Activated T-cell treated with anti-CD3 and anti-CD28 coated beads, Interleukin-2, amount 50 U/mL, for 1 hour (primary cell): ENCODE results near the gene FAM171A1.
"Not testable (repeated sequence)": the region's sequence is repeated elsewhere in the genome, so short reads cannot be mapped to it uniquely, and the experiment has no call there.

Experiments
- DNase-seq: peaks from one replicate; pipeline ENCODE4 v3.0.0-alpha.2; 2020

FAM171A1 gene

GRCh38 chr10:15276039-15276438, 95.0 kb downstream of the FAM171A1 start:
- not testable (repeated sequence) for DNase-seq

GRCh38 chr10:15269838-15270237, 101.3 kb downstream of the FAM171A1 start:
- DNase-seq, result not testable (repeated sequence)

- DNase-seq, result no peak
Observed at GRCh38 chr10:15267496-15267895, 103.6 kb downstream of the FAM171A1 start.

- DNase-seq, result no peak
Observed at GRCh38 chr10:15266117-15266516, 105.0 kb downstream of the FAM171A1 start.

- DNase-seq, result no peak
Observed at GRCh38 chr10:15265558-15265957, 105.5 kb downstream of the FAM171A1 start.

DNA sequence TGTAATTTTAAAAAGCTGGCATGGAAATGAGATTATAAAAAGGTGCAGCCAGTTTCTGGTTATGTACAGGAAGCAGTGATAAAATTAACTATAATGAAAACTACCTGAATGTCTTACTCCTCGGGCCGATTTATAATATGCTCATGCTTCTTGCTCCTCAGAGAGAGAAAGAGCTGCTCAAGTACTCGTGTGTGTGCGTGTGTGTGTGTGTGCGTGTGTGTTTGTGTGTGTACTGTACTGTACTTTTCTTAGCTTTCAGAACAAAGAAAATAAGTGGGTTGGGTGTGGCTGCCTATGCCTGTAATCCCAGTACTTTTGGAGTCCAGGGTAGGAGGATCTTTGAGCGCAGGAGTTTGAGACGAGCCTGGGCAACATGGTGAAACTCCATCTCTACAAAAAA, 106.0 kb downstream of the FAM171A1 start:
- DNase-seq, result no peak

DNA sequence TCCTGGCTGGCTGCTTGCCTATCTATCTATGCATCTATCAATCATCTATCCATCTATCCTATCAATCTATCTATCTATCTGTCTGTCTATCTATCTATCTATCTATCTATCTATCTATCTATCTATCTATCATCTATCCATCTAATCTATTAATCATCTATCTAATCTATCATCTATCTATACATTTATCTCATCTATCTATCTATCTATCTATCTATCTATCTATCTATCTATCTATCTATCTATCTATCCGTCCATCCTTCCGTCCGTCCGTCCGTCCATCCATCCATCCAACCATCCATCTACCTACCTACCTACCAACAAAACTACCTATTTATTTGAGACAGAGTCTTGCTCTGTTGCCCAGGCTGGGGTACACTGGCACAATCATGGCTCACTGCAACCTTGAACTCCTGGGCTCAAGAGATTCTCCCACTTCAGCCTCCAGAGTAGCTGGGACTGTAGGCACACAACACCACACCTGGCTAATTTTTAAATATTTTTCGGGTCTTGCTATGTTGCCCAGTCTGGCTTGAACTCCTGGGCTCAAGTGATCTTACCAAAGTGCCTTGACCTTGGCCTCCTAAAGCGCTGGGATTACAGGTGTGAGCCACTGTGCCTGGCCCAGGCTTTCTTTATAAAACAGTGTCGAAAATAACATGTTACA, 107.3 kb downstream of the FAM171A1 start:
- DNase-seq, result no peak

DNA sequence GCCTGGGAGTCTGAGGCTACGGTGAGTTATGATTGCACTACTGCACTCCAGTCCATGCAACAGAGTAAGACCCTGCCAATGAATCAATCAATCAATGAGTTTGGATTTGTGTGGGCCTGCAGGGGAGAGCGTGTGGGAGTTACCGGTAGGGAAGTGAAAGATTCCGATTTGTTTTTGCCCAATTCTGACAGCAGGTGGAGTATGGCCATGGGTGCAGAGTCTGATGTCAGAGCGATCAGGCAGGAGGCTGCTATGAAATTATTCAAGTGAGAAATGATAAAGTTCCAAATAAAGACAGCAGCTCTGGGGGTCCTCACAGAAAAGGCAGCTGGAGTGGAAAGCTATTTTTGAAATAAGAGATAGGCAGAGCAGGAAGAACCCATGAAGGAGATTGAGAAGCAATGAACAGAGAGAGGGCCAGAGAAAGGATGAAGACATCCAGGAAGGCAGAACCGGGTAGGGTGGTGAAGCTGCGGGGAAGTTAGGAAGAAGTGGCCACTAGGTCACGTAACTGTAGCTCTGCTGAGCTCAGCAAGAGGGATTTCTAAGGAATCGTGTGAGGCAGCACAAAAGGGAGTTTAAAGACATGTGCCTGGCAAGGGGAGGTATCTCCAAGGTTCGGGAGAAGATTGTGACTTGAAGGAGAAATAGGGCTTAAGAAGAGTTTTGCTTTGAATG, 108.9 kb downstream of the FAM171A1 start:
- no peak for DNase-seq

DNA sequence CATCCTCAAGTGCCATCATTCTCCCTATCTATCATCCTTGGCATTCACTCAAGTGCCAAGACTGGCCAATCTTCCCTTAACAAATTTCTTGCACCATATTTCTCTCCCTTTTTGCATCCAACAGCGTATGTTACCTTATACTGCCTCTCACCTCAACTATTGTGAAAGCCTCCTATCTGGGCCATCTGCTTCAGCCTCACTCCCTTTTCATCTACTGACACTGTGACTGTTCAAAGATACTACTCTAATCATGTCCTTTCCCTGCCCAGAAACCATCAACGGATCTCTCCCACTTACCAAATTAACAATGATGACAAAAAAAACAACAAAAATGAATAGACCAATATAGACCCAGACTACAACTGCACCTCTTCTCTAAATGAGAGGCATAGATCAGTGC, 112.0 kb downstream of the FAM171A1 start:
- DNase-seq, result no peak

DNA sequence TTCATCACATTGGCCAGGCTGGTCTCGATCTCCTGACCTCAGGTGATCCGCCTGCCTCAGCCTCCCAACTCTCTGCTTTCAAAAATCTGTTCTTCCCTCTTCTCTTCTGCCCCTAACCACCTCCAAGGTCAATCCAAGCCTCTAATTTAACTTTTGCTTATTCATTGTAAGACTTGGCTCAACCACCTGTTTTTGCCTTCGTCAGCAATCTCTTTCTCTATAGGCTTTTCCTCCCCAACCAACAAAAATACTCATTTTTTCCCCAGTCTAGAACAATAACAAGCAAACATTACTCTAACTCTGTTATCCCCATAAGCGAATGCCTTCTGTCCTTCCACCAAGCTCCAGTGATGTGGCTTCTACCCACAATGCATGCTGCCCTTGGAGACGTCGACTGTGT, 112.8 kb downstream of the FAM171A1 start:
- DNase-seq, result no peak

- DNase-seq, result no peak
Observed at GRCh38 chr10:15255961-15256360, 115.1 kb downstream of the FAM171A1 start.

- DNase-seq, result peak; percentile 22
Observed at GRCh38 chr10:15254808-15255648, 116.1 kb downstream of the FAM171A1 start.

DNA sequence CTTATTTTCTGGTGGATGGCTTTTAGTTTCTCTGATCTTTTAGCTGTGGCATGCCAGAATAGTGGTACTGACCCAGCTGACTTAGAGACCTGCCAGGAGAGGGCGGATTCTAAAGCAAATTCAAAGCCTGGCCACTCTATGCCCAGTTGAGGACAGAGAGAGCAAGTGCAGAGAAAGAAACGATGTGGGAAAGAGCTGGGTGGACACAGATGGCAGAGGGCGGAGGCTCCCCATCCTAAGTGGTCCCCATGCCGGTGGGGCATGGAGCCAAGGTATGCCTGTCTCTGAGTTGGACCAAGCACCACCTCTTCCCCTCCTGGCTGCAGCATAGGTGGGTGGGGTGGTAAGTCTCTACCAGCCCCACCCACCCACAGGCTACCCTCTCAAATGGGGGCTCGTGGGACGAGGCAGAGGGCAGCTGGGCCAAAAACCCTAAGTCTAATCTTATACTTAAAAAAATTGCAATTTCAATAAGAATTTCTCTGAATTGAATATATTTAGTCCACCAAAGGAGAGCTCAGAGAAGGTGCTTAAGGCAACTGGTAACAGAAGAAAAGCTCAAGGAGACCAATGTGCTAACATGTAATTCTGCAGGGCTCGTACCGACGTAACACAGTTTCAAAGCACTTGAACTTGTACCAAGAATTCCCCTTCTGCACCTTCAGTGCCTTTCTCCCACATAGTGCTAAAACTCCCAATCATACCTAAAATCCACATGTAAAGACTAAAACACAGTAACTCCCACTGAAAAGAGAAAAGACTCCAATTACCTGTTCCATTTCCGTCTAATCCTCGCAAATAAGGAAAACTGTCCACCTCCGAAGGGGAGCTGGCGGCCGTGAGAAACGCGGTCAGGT, 116.9 kb downstream of the FAM171A1 start:
- no peak for DNase-seq

GRCh38 chr10:15252396-15252795, 118.7 kb downstream of the FAM171A1 start:
- DNase-seq, result no peak

DNA sequence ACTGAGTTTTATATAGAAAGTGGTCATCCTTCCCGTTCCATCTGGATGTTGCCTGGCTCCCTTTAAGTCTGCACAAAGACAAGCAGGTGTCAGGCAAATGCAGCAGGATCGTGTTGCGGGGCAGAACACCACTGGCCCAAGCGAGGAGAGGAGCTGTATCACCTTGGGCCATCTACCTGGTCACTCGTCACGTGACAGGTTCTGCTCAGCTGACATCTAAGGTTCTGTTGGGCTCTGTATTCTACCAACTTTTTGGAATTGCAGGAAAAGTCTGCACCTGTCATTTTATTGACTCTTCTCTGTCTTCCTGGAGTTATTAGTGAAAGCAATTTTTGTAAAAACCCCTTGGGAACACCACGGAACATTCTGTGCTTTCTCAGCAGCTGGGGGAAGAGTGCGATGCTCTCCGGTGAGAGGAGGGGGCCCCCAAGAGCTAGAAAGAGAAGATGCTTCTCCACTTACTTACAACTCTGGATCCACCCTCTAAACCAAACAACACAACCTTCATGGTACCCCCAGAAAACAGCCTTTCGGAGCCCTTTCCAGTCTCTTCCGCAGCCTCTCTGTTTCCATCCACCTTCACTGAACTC, 119.2 kb downstream of the FAM171A1 start:
- no peak for DNase-seq

DNA sequence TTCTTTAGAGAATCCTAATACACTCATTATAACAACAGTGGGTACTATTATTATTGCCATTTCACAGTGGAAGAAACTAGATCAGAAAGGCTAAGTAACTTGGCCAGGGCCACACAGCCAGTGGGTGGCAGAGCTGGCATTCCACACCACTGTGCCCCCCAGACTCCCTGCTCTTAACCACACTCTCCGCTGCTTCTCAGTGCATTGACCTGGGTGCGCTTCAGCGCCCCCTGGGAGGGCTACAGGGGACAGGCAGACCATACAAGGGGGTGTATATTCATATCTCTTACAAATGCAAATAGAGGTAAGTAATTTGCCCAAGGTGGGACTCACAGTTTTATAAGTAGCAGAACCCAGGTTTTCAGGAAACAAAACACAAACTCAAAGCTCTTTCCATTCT, 125.6 kb downstream of the FAM171A1 start:
- DNase-seq, result peak; percentile 23

DNA sequence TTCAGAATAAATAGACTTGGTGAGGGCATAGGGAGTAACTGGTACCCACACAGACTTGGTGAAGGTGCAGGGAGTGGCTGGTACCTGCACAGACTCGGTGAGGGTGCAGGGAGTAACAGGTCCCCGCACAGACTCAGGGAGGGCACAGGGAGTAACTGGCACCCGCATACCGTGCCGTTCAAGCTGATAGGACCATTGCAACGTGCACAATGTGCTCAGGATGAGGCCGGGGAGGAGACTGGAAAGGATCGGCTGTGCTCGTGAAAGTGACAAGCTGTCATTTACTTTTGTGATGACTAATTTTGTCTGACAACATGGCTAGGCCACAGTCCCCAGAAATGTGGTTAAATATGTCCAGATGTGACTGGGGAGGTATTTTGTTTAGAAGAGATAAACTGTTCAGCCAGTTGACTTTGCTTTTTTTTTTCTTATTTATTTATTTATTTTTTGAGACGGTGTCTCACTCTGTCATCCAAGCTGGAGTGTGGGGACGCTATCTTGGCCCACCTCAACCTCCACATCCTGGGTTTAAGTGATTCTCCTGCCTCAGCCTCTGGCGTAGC, 126.4 kb downstream of the FAM171A1 start:
- no peak for DNase-seq

DNA sequence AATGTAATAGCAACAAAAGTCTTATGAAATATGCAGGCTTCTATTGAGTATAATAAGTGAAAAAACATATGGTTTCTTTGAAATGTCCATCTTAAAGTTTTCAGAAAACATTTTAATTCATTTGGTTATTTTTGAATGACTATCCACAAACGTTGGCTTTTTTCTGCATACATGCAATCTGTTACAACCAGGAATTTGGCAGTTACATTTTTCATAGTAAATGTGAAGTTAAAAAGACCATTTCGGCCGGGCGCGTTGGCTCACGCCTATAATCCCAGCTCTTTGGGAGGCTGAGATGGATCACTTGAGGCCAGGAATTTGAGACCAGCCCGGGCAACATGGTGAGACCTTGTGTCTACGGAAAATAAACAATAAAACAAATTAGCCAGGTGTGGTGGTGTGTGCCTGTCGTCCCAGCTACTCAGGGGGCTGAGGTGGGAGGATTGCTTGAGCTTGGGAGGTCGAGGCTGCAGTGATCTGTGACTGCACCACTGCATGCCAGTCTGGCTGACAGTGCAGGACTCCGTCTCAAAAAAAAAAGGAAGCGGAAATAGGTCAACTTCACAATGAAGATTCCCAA, 128.7 kb downstream of the FAM171A1 start:
- no peak for DNase-seq

DNA sequence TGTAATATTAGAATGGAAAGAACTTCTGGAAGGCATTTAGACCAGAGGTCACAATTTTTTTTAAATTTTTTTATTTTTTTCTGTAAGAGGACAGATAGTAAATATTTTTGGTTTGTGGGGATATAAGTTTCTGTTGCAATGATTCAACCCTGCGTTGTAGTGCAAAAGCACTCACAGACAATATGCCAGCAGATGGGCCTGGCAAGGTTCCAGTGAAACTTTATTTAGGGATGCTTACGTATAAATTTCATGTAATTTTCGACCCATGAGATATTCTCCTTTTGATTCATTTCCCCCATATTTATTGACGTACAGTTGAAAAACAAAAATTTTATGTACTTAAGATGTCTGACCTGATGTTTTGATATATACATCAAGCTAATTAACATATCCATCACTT, 129.8 kb downstream of the FAM171A1 start:
- DNase-seq, result no peak

DNA sequence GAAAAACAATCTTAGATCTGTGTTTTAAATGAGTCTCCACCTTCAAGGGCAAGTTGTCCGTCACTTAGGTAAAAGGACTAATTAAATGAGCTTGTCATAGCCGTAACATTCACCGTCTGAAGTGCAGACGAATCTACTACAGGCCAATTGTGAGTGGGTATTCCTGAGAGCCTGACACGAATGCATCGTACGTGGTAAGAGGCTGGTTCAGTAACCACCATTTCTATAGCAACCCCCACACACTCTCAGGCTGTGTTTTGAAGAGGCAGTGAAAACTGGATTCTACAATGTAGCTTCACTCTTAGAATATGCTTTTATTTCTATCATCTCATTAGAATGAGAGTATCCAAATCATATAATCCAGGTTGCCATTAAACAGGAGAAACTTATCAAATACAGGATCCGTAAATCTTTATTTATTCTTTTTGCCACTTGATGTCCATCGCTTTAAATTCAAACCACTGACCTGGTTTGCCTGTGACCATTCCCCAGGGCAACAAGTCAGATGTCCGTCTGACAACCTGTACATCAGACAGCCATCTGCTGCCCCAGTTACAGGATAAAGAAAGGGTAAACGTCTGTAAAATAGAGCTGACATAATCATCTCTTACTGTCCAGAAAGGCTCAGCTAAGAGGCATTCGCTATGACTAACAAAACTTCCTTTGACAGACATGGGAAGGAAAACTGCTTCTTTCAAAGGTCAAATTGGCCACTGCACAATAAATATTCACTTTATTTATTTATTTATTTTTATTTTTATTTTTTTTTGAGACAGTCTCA, 132.3 kb downstream of the FAM171A1 start:
- DNase-seq, result no peak

GRCh38 chr10:15237351-15237750, 133.7 kb downstream of the FAM171A1 start:
- no peak for DNase-seq
